Dendritic cell treated with granulocyte-macrophage colony-stimulating factor and Interleukin-4, amounts not matched to agents 40 ng/mL and 50 ng/mL, for 4 days (primary cell): Measurements from ENCODE around the gene LGALS16.
"Not testable (repeated sequence)": the region's sequence is repeated elsewhere in the genome, so short reads cannot be mapped to it uniquely, and the experiment has no call there.

ENCODE experiments used
- H3K27ac Mint-ChIP-seq: one replicate; pipeline ENCODE4 v1.8.0; 2022; ENCODE audit warnings: mild to moderate bottlenecking, mixed read lengths
- H3K27me3 Mint-ChIP-seq: one replicate; pipeline ENCODE4 v1.8.0; 2022; ENCODE audit warnings: mild to moderate bottlenecking, mixed read lengths
- H3K36me3 Mint-ChIP-seq: one replicate; pipeline ENCODE4 v1.8.0; 2022; ENCODE audit warnings: low read depth, mixed read lengths
- H3K4me1 Mint-ChIP-seq: one replicate; pipeline ENCODE4 v1.8.0; 2022; ENCODE audit warnings: low read depth, mixed read lengths
- H3K4me3 Mint-ChIP-seq: one replicate; pipeline ENCODE4 v1.8.0; 2022; ENCODE audit warnings: mild to moderate bottlenecking, moderate library complexity, mixed read lengths
- H3K9me3 Mint-ChIP-seq: one replicate; pipeline ENCODE4 v1.8.0; 2022; ENCODE audit warnings: mixed read lengths
- intact Hi-C: fragments of 100-400 bp; cut with micrococcal nuclease; formaldehyde crosslinking; loops from one replicate; pipeline ENCODE4 v1.15.0; 2022

The LGALS16 gene

GRCh38 chr19:39655613-39656012, at the start of gene LGALS16:
TSS of gene LGALS16 (plus strand) at chr19:39655913. CDS start at chr19:39655962, 49 bp downstream.
- H3K9me3 Mint-ChIP-seq: no peaks in the 10 kb centered on the region
- peaks cover 14% of the 10 kb centered on the region for H3K27me3 Mint-ChIP-seq
- H3K27ac Mint-ChIP-seq: no peak within 1 kb of the TSS
- H3K4me3 Mint-ChIP-seq: no peak within 1 kb of the TSS
- H3K4me1 Mint-ChIP-seq: no peaks in the 10 kb centered on the region
- intact Hi-C loops: no loop called here
- no peaks in the 10 kb centered on the region for H3K36me3 Mint-ChIP-seq

- H3K4me3 Mint-ChIP-seq: no peak overlapping the region
- H3K27ac Mint-ChIP-seq: no peak overlapping the region
- intact Hi-C loops: no loop called here
- H3K27me3 Mint-ChIP-seq: peaks cover 6% of the 10 kb centered on the region
- H3K36me3 Mint-ChIP-seq: no peaks in the 10 kb centered on the region
- H3K9me3 Mint-ChIP-seq: no peaks in the 10 kb centered on the region
- H3K4me1 Mint-ChIP-seq: no peaks in the 10 kb centered on the region
Measured at GRCh38 chr19:39607021-39607420, 48.7 kb upstream of the LGALS16 start.

- Mint-ChIP-seq H3K36me3 (no peaks in the 10 kb centered on the region), H3K27me3 (peaks cover 5% of the 10 kb centered on the region), H3K27ac (no peak overlapping the region), H3K4me3 (no peak overlapping the region), H3K4me1 (no peaks in the 10 kb centered on the region), H3K9me3 (no peaks in the 10 kb centered on the region)
- intact Hi-C loops: no loop called here
Measured at GRCh38 chr19:39607561-39607960, 48.2 kb upstream of the LGALS16 start.

- Mint-ChIP-seq H3K27me3 (peaks cover 5% of the 10 kb centered on the region), H3K9me3 (no peaks in the 10 kb centered on the region), H3K36me3 (no peaks in the 10 kb centered on the region), H3K27ac (no peak overlapping the region), H3K4me1 (no peaks in the 10 kb centered on the region), H3K4me3 (no peak overlapping the region)
- intact Hi-C loops: no loop called here
Measured at GRCh38 chr19:39613597-39613996, 42.1 kb upstream of the LGALS16 start.

GRCh38 chr19:39617745-39618144, 38.0 kb upstream of the LGALS16 start:
- no peak overlapping the region for H3K27ac Mint-ChIP-seq
- intact Hi-C loops: no loop called here
- peaks cover 28% of the 10 kb centered on the region for H3K27me3 Mint-ChIP-seq
- H3K4me3 Mint-ChIP-seq: no peak overlapping the region
- no peaks in the 10 kb centered on the region for H3K36me3 Mint-ChIP-seq
- H3K9me3 Mint-ChIP-seq: no peaks in the 10 kb centered on the region
- no peaks in the 10 kb centered on the region for H3K4me1 Mint-ChIP-seq

GRCh38 chr19:39623946-39624345, 31.8 kb upstream of the LGALS16 start:
- Mint-ChIP-seq H3K27ac (no peak overlapping the region), H3K4me1 (no peaks in the 10 kb centered on the region), H3K4me3 (no peak overlapping the region), H3K36me3 (no peaks in the 10 kb centered on the region), H3K9me3 (no peaks in the 10 kb centered on the region), H3K27me3 (peaks cover 38% of the 10 kb centered on the region)
- intact Hi-C loops: no loop called here

- not testable (repeated sequence) for H3K4me3 Mint-ChIP-seq, H3K27ac Mint-ChIP-seq, H3K4me1 Mint-ChIP-seq, H3K36me3 Mint-ChIP-seq, H3K9me3 Mint-ChIP-seq
- H3K27me3 Mint-ChIP-seq: peaks cover 20% of the 10 kb centered on the region
- intact Hi-C loops: loop anchor here (2.0 kb wide), 1 partner anchor 75 kb away; no protein-coding TSS in a partner anchor
Measured at GRCh38 chr19:39627631-39628030, 28.1 kb upstream of the LGALS16 start.

GRCh38 chr19:39631178-39631577, 24.5 kb upstream of the LGALS16 start:
- no peak overlapping the region for H3K27ac Mint-ChIP-seq
- intact Hi-C loops: no loop called here
- H3K4me3 Mint-ChIP-seq: no peak overlapping the region
- no peaks in the 10 kb centered on the region for H3K9me3 Mint-ChIP-seq
- H3K4me1 Mint-ChIP-seq: no peaks in the 10 kb centered on the region
- H3K27me3 Mint-ChIP-seq: peaks cover 16% of the 10 kb centered on the region
- no peaks in the 10 kb centered on the region for H3K36me3 Mint-ChIP-seq

- Mint-ChIP-seq H3K36me3 (no peaks in the 10 kb centered on the region), H3K27ac (no peak overlapping the region), H3K9me3 (no peaks in the 10 kb centered on the region), H3K4me3 (no peak overlapping the region), H3K27me3 (peaks cover 15% of the 10 kb centered on the region), H3K4me1 (no peaks in the 10 kb centered on the region)
- intact Hi-C loops: no loop called here
Measured at GRCh38 chr19:39631626-39632025, 24.1 kb upstream of the LGALS16 start.

GRCh38 chr19:39637891-39638290, 17.8 kb upstream of the LGALS16 start:
- no peaks in the 10 kb centered on the region for H3K9me3 Mint-ChIP-seq
- no peaks in the 10 kb centered on the region for H3K4me1 Mint-ChIP-seq
- intact Hi-C loops: no loop called here
- H3K36me3 Mint-ChIP-seq: no peaks in the 10 kb centered on the region
- peaks cover 15% of the 10 kb centered on the region for H3K27me3 Mint-ChIP-seq
- H3K4me3 Mint-ChIP-seq: no peak overlapping the region
- H3K27ac Mint-ChIP-seq: no peak overlapping the region

- intact Hi-C loops: no loop called here
- Mint-ChIP-seq H3K27ac (no peak overlapping the region), H3K36me3 (no peaks in the 10 kb centered on the region), H3K4me1 (no peaks in the 10 kb centered on the region), H3K9me3 (no peaks in the 10 kb centered on the region), H3K4me3 (no peak overlapping the region), H3K27me3 (peaks cover 11% of the 10 kb centered on the region)
Measured at GRCh38 chr19:39641773-39642172, 13.9 kb upstream of the LGALS16 start.

GRCh38 chr19:39643591-39643990, 12.1 kb upstream of the LGALS16 start:
- intact Hi-C loops: no loop called here
- H3K27me3 Mint-ChIP-seq: peaks cover 3% of the 10 kb centered on the region
- no peaks in the 10 kb centered on the region for H3K36me3 Mint-ChIP-seq
- no peak overlapping the region for H3K27ac Mint-ChIP-seq
- H3K4me3 Mint-ChIP-seq: no peak overlapping the region
- no peaks in the 10 kb centered on the region for H3K4me1 Mint-ChIP-seq
- H3K9me3 Mint-ChIP-seq: no peaks in the 10 kb centered on the region

GRCh38 chr19:39645800-39646411, 9.8 kb upstream of the LGALS16 start:
- Mint-ChIP-seq H3K4me3 (no peak overlapping the region), H3K36me3 (no peaks in the 10 kb centered on the region), H3K27ac (no peak overlapping the region), H3K27me3 (peaks cover 5% of the 10 kb centered on the region), H3K4me1 (no peaks in the 10 kb centered on the region), H3K9me3 (no peaks in the 10 kb centered on the region)
- intact Hi-C loops: no loop called here

- peaks cover 9% of the 10 kb centered on the region for H3K27me3 Mint-ChIP-seq
- H3K4me1 Mint-ChIP-seq: no peaks in the 10 kb centered on the region
- H3K27ac Mint-ChIP-seq: no peak overlapping the region
- H3K9me3 Mint-ChIP-seq: no peaks in the 10 kb centered on the region
- H3K36me3 Mint-ChIP-seq: no peaks in the 10 kb centered on the region
- no peak overlapping the region for H3K4me3 Mint-ChIP-seq
- intact Hi-C loops: no loop called here
Measured at GRCh38 chr19:39647918-39648317, 7.8 kb upstream of the LGALS16 start.

GRCh38 chr19:39659791-39660190, 4.1 kb downstream of the LGALS16 start:
- no peaks in the 10 kb centered on the region for H3K9me3 Mint-ChIP-seq
- no peaks in the 10 kb centered on the region for H3K4me1 Mint-ChIP-seq
- H3K27me3 Mint-ChIP-seq: peaks cover 9% of the 10 kb centered on the region
- no peak overlapping the region for H3K4me3 Mint-ChIP-seq
- H3K36me3 Mint-ChIP-seq: no peaks in the 10 kb centered on the region
- H3K27ac Mint-ChIP-seq: no peak overlapping the region
- intact Hi-C loops: no loop called here
